SK-N-SH treated with all-trans-retinoic acid at 6 μM for 48 hours (cell line): Measurements from ENCODE around the gene CHRNA3.

Experiments
- ATAC-seq: fragments of 200-7000 bp; cut with Tn5 transposase; 3 replicates; pipeline ENCODE4 v1.9.1; 2020; ENCODE audit warnings: mild to moderate bottlenecking, moderate library complexity
- ARNTL ChIP-seq: fragments of 450-650 bp; formaldehyde crosslinking; IDR thresholded peaks from 2 replicates; pipeline ENCODE4 v1.5.0; 2020; ENCODE audit warnings: low read depth, mild to moderate bottlenecking, moderate library complexity, borderline replicate concordance
- BACH2 ChIP-seq: fragments of 250-450 bp; sonication (Bioruptor Pico); IDR thresholded peaks from 2 replicates; pipeline ENCODE4 v1.9.0; 2021; ENCODE audit warnings: mild to moderate bottlenecking, borderline replicate concordance
- CREB5 ChIP-seq: fragments of 250-450 bp; sonication (Bioruptor Pico); IDR thresholded peaks from 2 replicates; pipeline ENCODE4 v1.5.1; 2020; ENCODE audit warnings: low read depth, mild to moderate bottlenecking, moderate library complexity
- CSDC2 ChIP-seq: fragments of 250-450 bp; sonication (Bioruptor Pico); IDR thresholded peaks from 2 replicates; pipeline ENCODE4 v1.5.0; 2020; ENCODE audit warnings: mild to moderate bottlenecking, moderate library complexity
- CSRNP3 ChIP-seq: fragments of 250-450 bp; sonication (Bioruptor Pico); IDR thresholded peaks from 2 replicates; pipeline ENCODE4 v1.5.1; 2021; ENCODE audit warnings: mild to moderate bottlenecking, moderate library complexity
- ESRRG ChIP-seq: fragments of 250-450 bp; sonication (Bioruptor Pico); IDR thresholded peaks from 2 replicates; pipeline ENCODE4 v1.6.1; 2021; ENCODE audit warnings: mild to moderate bottlenecking
- GLIS3 ChIP-seq: fragments of 250-450 bp; sonication (Bioruptor Pico); IDR thresholded peaks from 2 replicates; pipeline ENCODE4 v1.5.0; 2020; ENCODE audit warnings: mild to moderate bottlenecking, moderate library complexity
- ISL1 ChIP-seq: fragments of 250-450 bp; sonication (Bioruptor Pico); IDR thresholded peaks from 2 replicates; pipeline ENCODE4 v2.1.2; 2022; ENCODE audit warnings: mild to moderate bottlenecking, moderate library complexity
- PATZ1 ChIP-seq: fragments of 250-450 bp; sonication (Bioruptor Pico); IDR thresholded peaks from 2 replicates; pipeline ENCODE4 v1.8.0; 2020; ENCODE audit warnings: mild to moderate bottlenecking, moderate library complexity, borderline replicate concordance
- POU6F1 ChIP-seq: fragments of 250-450 bp; sonication (Bioruptor Pico); IDR thresholded peaks from 2 replicates; pipeline ENCODE4 v1.8.0; 2021; ENCODE audit warnings: low read depth, mild to moderate bottlenecking, moderate library complexity, borderline replicate concordance
- PPARA ChIP-seq: fragments of 250-450 bp; sonication (Bioruptor Pico); IDR thresholded peaks from 2 replicates; pipeline ENCODE4 v1.5.0; 2020; ENCODE audit warnings: mild to moderate bottlenecking, borderline replicate concordance
- SNAI2 ChIP-seq: fragments of 250-450 bp; sonication (Bioruptor Pico); IDR thresholded peaks from 2 replicates; pipeline ENCODE4 v1.5.0; 2020; ENCODE audit warnings: mild to moderate bottlenecking, moderate library complexity
- TCF4 ChIP-seq: fragments of 250-450 bp; sonication (Bioruptor Pico); IDR thresholded peaks from 2 replicates; pipeline ENCODE4 v1.8.0; 2021; ENCODE audit warnings: mild to moderate bottlenecking, moderate library complexity, borderline replicate concordance
- TOX ChIP-seq: fragments of 250-450 bp; sonication (Bioruptor Pico); IDR thresholded peaks from 2 replicates; pipeline ENCODE4 v1.8.0; 2021; ENCODE audit warnings: mild to moderate bottlenecking, moderate library complexity, borderline replicate concordance
- TSHZ2 ChIP-seq: fragments of 250-450 bp; sonication (Bioruptor Pico); IDR thresholded peaks from 2 replicates; pipeline ENCODE4 v1.5.0; 2020; ENCODE audit warnings: mild to moderate bottlenecking, moderate library complexity
- ZC3H10 ChIP-seq: fragments of 250-450 bp; sonication (Bioruptor Pico); IDR thresholded peaks from 2 replicates; pipeline ENCODE4 v1.5.1; 2021; ENCODE audit warnings: mild to moderate bottlenecking, moderate library complexity
- ZFP3 ChIP-seq: fragments of 250-450 bp; sonication (Bioruptor Pico); IDR thresholded peaks from 2 replicates; pipeline ENCODE4 v1.5.0; 2020; ENCODE audit warnings: mild to moderate bottlenecking, moderate library complexity
- ZFP30 ChIP-seq: fragments of 450-650 bp; formaldehyde crosslinking; IDR thresholded peaks from 2 replicates; pipeline ENCODE4 v1.5.0; 2022; ENCODE audit warnings: mild to moderate bottlenecking, moderate library complexity
- ZNF70 ChIP-seq: fragments of 450-650 bp; formaldehyde crosslinking; IDR thresholded peaks from 2 replicates; pipeline ENCODE4 v1.5.0; 2020; ENCODE audit warnings: mild to moderate bottlenecking, moderate library complexity
- ZNF8 ChIP-seq: fragments of 450-650 bp; formaldehyde crosslinking; IDR thresholded peaks from 2 replicates; pipeline ENCODE4 v1.5.0; 2020; ENCODE audit warnings: mild to moderate bottlenecking, moderate library complexity

Gene CHRNA3

GRCh38 chr15:78637776-78638435 lies 17.1 kb upstream of the CHRNA3 start (continued):
- no peak for TF ChIP-seq PATZ1 (CRISPR knock-in tag)

GRCh38 chr15:78636378-78636859 lies 15.6 kb upstream of the CHRNA3 start:
- no peak for ATAC-seq
- TF ChIP-seq ZNF8 (CRISPR knock-in tag) = no peak
- TF ChIP-seq CREB5 (CRISPR knock-in tag) = no peak
- TF ChIP-seq SNAI2 (CRISPR knock-in tag) = no peak
- TF ChIP-seq CSDC2 (CRISPR knock-in tag) = no peak

- TF ChIP-seq ZC3H10 (CRISPR knock-in tag) = no peak
- TF ChIP-seq PPARA (CRISPR knock-in tag) = no peak
- no peak for TF ChIP-seq TCF4 (CRISPR knock-in tag)
- no peak for TF ChIP-seq GLIS3
- ATAC-seq = no peak
Observed at GRCh38 chr15:78635346-78635745, 14.6 kb upstream of the CHRNA3 start.

- TF ChIP-seq TSHZ2 = no peak
- no peak for TF ChIP-seq CREB5 (CRISPR knock-in tag)
- no peak for TF ChIP-seq ZFP3 (CRISPR knock-in tag)
- no peak for TF ChIP-seq CSRNP3 (CRISPR knock-in tag)
- TF ChIP-seq BACH2 = no peak
- no peak for TF ChIP-seq POU6F1 (CRISPR knock-in tag)
- TF ChIP-seq TOX (CRISPR knock-in tag) = no peak
- no peak for TF ChIP-seq PPARA (CRISPR knock-in tag)
- TF ChIP-seq SNAI2 (CRISPR knock-in tag) = no peak
- TF ChIP-seq ZNF70 (CRISPR knock-in tag) = no peak
- TF ChIP-seq ARNTL (CRISPR knock-in tag) = no peak
- TF ChIP-seq PATZ1 (CRISPR knock-in tag) = no peak
- TF ChIP-seq ESRRG = no peak
- TF ChIP-seq ISL1 (CRISPR knock-in tag) = no peak
- TF ChIP-seq CSDC2 (CRISPR knock-in tag) = no peak
- TF ChIP-seq TCF4 (CRISPR knock-in tag) = no peak
- no peak for TF ChIP-seq ZFP30 (CRISPR knock-in tag)
- no peak for ATAC-seq
Observed at GRCh38 chr15:78634210-78635145, 13.7 kb upstream of the CHRNA3 start.
